Epithelial cell of proximal tubule (primary cell): ENCODE data around the gene RBP3. TPM values are rescaled to one million over a fixed set of nuclear protein-coding genes. Genes with fewer than 3 reads are reported as not detected.

ENCODE experiments used
- DNase-seq: peaks from one replicate; pipeline ENCODE4 v3.0.0-alpha.2; 2011; ENCODE audit warnings: low read depth
- H3K4me3 ChIP-seq: 2 replicates; pipeline ENCODE4 v1.5.1; 2011; ENCODE audit warnings: low read depth, mild to moderate bottlenecking, low read length
- CTCF ChIP-seq: conservative IDR thresholded peaks from 2 replicates; pipeline ENCODE4 v1.5.1; 2012; ENCODE audit warnings: low read depth, mild to moderate bottlenecking, low read length
- total RNA-seq: library from RNA; depleted of rRNA; stranded (reverse); fragments of >200 nt; gene quantifications from 2 replicates; pipeline ENCODE4 v1.2.3, GENCODE V29; 2015

Gene RBP3
- total RNA-seq, 1 donor from 2014 or later = not detected

- TF ChIP-seq CTCF = no peak
Observed at GRCh38 chr10:47397256-47397655, 49.1 kb downstream of the RBP3 start.

GRCh38 chr10:47400251-47400650 is 52.1 kb downstream of the RBP3 start:
- no peak overlapping the region for H3K4me3 ChIP-seq
- no peak for DNase-seq
- no peak for TF ChIP-seq CTCF

More at GRCh38 chr10:47397256-47397655, 49.1 kb downstream of the RBP3 start:
- DNase-seq = no peak
- no peak overlapping the region for H3K4me3 ChIP-seq

- no peak overlapping the region for H3K4me3 ChIP-seq
- TF ChIP-seq CTCF = no peak
- DNase-seq = no peak
Observed at GRCh38 chr10:47400786-47401185, 52.6 kb downstream of the RBP3 start.

GRCh38 chr10:47401210-47401609 is 53.0 kb downstream of the RBP3 start:
- TF ChIP-seq CTCF = no peak
- no peak overlapping the region for H3K4me3 ChIP-seq
- no peak for DNase-seq

DNA sequence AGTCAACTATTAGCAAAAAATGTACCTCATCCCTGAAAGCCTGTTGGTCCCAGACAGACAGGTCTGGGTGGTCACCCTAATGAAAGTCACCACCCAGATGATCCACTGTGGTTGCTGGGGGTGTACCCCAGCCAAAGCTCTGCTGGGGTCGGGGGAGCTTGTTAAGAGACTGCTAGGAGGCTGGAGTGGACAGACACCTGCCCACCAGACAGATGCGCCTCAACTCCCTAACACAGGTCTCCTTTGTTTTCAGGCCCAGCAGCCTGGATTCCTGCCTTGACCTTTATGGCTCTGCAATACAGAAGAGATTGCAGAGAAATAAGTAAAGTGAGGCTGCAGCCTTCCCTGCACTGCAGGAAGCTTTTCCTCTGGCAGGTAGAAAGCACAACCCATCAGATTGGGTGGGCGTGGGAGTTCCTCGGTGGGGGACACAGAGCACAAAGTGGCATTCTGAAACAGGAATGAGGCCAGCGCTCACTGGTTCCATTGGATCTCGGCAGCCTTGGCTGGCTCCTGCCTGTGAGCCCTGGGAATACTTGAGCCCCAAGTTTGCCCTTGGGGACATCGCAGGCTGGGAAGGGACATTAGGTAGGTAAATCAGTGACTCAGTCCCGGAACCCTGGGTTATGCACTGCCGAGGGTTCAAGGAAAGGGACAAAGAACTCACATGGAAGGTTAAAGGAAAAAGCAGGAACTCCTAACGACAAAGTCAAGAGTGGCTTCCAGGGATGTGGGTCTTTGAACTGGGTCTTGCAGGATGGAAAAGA is 53.9 kb downstream of the RBP3 start:
- no peak overlapping the region for H3K4me3 ChIP-seq
- no peak for DNase-seq
- no peak for TF ChIP-seq CTCF

GRCh38 chr10:47402641-47403301 is 54.6 kb downstream of the RBP3 start:
- no peak overlapping the region for H3K4me3 ChIP-seq
- no peak for TF ChIP-seq CTCF
- peak; percentile 59 for DNase-seq
